Kidney epithelial cell (primary cell): Measurements from ENCODE around the gene CEBPB. TPM values are rescaled to one million over a fixed set of nuclear protein-coding genes. Genes with fewer than 3 reads are reported as not detected.

Experiments used
- DNase-seq: peaks from one replicate; pipeline ENCODE4 v3.0.0-alpha.2; 2010; ENCODE audit warnings: low read depth
- H3K27me3 ChIP-seq: 2 replicates; pipeline ENCODE4 v1.6.0; 2011; ENCODE audit warnings: low read length; ENCODE audit not compliant: control insufficient read depth, insufficient read depth
- H3K36me3 ChIP-seq: 2 replicates; pipeline ENCODE4 v1.5.1; 2011; ENCODE audit warnings: low read length; ENCODE audit not compliant: control insufficient read depth, insufficient read depth
- H3K4me3 ChIP-seq: 2 replicates; pipeline ENCODE4 v1.5.1; 2011; ENCODE audit warnings: low read depth, mild to moderate bottlenecking, control low read depth, low read length
- total RNA-seq: library from RNA; depleted of rRNA; stranded (reverse); fragments of >200 nt; gene quantifications from 2 replicates; pipeline ENCODE4 v1.2.3, GENCODE V29; 2015
- TF ChIP-seq, protein P1 (sequence below): IDR thresholded peaks from 2 replicates; pipeline ENCODE4 v1.5.1; 2011; ENCODE audit warnings: mild to moderate bottlenecking, moderate library complexity, low read length, control low read depth, inconsistent platforms; ENCODE audit not compliant: insufficient read depth, poor library complexity, severe bottlenecking

Gene CEBPB
- total RNA-seq, 1 donor from 2014 or later, result 105 TPM

DNA sequence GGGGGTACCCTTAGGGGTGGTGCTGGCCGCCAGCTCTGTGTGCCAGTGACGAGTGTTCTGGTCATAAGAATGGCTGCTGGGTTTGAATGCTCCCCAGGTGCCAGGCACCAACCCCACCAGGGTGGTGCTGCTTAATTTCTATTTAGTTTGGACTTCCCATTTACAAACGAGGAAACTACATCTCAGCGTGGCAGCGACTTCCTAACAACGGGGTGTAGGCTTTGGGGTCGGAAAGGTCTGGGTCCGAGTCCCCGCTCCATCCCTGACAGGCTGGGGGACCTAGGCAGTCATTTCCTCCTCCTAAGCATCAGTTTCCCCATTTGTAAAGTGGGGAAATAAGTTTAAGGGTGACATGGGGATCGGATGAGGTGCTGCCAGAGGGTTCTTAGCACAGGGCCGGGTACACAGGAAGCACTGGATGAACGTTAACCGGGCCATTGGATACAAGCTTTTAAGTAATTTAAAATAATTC, 30.3 kb downstream of the CEBPB start:
- H3K4me3 ChIP-seq, result no peak overlapping the region
- TF ChIP-seq, protein P1, sequence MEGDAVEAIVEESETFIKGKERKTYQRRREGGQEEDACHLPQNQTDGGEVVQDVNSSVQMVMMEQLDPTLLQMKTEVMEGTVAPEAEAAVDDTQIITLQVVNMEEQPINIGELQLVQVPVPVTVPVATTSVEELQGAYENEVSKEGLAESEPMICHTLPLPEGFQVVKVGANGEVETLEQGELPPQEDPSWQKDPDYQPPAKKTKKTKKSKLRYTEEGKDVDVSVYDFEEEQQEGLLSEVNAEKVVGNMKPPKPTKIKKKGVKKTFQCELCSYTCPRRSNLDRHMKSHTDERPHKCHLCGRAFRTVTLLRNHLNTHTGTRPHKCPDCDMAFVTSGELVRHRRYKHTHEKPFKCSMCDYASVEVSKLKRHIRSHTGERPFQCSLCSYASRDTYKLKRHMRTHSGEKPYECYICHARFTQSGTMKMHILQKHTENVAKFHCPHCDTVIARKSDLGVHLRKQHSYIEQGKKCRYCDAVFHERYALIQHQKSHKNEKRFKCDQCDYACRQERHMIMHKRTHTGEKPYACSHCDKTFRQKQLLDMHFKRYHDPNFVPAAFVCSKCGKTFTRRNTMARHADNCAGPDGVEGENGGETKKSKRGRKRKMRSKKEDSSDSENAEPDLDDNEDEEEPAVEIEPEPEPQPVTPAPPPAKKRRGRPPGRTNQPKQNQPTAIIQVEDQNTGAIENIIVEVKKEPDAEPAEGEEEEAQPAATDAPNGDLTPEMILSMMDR, result no peak
- H3K36me3 ChIP-seq, result no peaks in the 10 kb centered on the region
- no peak for DNase-seq
- no peaks in the 10 kb centered on the region for H3K27me3 ChIP-seq

- DNase-seq, result no peak
- H3K36me3 ChIP-seq, result no peaks in the 10 kb centered on the region
- no peak overlapping the region for H3K4me3 ChIP-seq
- H3K27me3 ChIP-seq, result no peaks in the 10 kb centered on the region
- TF ChIP-seq, protein P1, result no peak
These were observed 31.1 kb downstream of the CEBPB start for GRCh38 chr20:50221501-50222308.

- no peak overlapping the region for H3K4me3 ChIP-seq
- H3K36me3 ChIP-seq, result no peaks in the 10 kb centered on the region
- no peaks in the 10 kb centered on the region for H3K27me3 ChIP-seq
- TF ChIP-seq, protein P1, result no peak
- DNase-seq, result no peak
These were observed 31.8 kb downstream of the CEBPB start for GRCh38 chr20:50222309-50223038.

DNA sequence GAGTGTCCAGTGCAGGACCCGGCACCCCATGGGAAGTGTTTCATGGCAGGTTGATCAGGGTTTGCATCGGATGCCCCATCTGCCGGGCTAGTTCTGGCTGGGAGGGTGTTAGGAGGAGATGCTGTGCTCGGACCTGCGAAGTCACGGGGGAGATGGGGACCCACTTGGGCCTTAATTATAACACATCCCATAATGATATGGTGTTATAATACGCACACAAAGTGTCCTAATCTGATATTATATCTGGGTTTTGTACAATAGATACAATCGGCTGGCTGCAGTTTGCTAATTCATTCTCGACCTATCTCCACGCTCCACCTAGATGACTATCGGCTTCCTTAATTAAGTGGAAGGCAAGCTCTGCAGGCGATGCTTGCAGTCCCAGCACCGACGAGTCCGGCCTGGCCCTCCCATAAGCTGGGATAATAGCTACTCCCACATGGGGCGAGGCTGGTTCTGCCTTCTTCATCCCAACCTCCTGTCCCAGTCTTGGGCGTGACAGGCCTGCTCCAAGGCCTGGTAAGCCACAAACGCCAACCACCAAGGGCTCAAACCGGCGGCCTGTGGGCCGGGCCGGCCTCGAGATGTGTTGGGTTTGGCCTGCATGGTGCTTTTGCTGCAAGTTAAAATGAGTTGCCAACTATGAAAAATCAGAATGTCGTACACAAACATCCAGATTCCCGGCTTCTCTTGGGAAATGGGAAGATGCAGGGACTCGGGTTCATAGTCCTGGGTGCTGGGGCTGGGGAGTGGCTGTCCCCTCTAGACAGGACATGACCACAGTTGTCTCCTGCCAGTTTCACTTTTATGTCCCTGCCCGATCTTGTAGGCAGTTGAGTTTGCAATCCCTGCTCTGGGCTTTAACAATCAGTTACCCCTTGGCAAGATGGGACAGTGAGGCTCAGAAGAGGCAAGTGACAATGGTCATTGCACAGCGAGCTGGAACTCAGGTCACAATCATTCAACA, 32.7 kb downstream of the CEBPB start:
- no peak for DNase-seq
- no peaks in the 10 kb centered on the region for H3K36me3 ChIP-seq
- no peak overlapping the region for H3K4me3 ChIP-seq
- H3K27me3 ChIP-seq, result no peaks in the 10 kb centered on the region
- TF ChIP-seq, protein P1, result no peak

GRCh38 chr20:50224052-50224451, 33.4 kb downstream of the CEBPB start:
- TF ChIP-seq, protein P1, result no peak
- Histone ChIP-seq H3K4me3 (no peak overlapping the region), H3K36me3 (no peaks in the 10 kb centered on the region), H3K27me3 (no peaks in the 10 kb centered on the region)
- no peak for DNase-seq
